NCI-H524 (cell line): ENCODE data around the gene CD207.
"Not testable (repeated sequence)": the region's sequence is repeated elsewhere in the genome, so short reads cannot be mapped to it uniquely, and the experiment has no call there.

Experiments
- DNase-seq, 2 experiments: peaks; one replicate each; lab custom pipeline; 2025; lab: John Stamatoyannopoulos, UW

Gene CD207

DNA sequence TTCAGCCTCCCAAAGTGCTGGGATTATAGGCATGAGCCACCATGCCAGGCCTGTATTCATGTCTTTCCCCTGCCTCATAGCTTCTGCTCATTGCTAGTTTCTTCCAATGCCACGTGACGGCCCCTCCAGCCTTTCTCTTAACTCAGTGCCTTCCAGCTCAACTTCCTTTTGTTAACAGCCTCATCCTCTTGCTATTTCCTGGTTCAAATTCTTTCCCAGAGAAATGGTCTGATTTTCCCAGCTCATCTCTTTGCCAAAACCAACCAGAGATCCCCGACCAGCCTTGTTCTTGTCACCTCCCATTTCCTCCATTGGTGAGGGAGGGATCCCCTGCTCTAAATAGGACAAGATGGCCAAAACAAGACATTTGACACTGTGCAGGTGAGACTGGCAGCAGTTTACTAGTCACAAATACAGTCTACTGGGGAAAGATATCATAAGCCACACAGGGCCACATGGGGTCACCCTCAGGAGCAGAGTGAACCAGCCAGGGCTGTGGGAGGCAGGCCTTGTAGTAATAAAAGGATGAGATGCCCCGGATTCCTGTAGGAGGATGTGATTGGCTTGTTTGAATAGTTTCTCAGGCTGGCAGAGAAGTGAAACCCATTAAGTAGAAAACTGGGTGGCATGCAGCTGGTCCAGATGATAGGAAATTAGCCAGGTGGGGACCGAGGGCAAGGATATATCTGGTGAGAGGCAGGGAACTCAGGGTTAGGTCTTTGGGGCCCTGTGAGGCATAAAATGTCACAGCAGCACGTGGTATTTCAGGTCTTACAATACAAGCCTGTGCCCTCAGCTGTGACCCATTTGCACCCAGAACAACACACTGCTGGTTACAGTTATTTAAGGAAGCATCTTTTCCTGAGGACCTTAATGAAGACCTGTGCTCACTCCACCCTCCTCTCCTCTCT is 6.4 kb downstream of the CD207 start:
- no peak for DNase-seq

GRCh38 chr2:70828115-70828514 is 7.5 kb downstream of the CD207 start:
- no peak for DNase-seq

GRCh38 chr2:70827388-70827787 is 8.2 kb downstream of the CD207 start:
- no peak for DNase-seq

DNA sequence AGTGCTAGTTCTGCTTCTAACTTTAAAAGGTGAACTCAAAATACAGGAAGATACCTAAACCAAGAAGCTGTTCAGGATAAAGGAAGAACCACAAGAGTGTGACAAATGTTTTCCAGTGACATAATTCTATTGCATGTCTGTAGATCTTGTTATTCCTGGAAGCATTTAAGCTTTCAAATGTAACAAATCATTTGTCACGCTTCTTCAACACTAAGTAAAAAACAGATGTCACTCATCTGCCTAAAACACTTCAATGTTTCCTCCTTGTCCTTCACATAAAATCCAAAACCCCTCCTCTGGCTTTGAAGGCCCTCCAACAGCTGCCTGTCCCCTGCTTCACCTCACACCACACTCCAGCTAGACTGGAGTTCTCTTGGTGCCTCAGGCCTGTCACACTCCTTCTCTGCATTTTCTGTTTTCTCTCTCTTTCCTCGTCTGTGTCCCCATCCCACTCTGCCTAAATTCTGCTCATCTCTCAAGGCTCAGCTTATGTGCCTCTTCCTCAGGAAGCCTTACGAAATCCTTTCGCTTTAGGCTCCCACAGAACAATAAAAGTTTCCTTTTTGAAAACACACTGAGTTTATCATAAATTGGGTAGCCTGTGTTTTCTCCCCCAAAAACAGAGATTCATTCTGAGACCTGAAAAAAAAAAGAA is 8.8 kb downstream of the CD207 start:
- DNase-seq: no peak

DNA sequence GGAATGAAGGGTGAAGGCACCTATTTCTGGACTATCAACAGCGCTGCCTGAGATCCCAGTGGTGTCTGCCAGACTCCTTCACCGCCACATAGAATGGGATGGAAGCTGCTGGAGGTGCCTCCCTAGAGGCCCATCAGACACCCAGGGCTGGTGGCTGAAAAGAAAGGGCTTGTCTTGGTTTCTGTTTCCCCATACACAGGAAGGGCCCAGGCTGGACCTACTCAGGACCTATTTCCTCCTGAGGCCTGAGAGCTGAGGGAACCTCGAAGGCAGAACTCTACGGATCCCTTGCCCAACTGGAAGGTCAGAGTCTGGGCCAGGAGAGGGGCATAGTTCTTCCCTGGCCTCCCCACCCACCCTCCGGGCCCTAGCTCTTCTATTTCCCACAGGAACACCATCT is 12.4 kb downstream of the CD207 start:
- no peak for DNase-seq

DNA sequence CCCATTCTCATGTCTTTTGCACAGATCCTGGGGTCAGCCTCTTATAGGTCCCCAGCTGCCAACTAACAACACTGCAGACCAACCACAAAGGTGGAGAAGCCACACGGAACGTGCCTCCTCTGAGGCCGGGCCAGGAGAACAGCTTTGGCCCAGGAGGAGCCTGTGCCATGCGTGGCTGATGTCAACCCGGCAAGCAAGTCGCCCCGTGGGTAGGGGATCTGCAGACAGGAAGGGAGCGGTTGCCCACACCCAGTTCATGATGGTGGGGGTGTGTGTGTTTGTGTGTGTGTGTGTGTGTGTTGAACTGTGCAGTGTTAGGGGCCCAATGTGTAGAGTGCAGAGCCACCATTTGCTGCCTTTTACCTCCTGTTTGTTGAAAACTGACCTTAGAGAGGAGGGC is 12.8 kb downstream of the CD207 start:
- no peak for DNase-seq

DNA sequence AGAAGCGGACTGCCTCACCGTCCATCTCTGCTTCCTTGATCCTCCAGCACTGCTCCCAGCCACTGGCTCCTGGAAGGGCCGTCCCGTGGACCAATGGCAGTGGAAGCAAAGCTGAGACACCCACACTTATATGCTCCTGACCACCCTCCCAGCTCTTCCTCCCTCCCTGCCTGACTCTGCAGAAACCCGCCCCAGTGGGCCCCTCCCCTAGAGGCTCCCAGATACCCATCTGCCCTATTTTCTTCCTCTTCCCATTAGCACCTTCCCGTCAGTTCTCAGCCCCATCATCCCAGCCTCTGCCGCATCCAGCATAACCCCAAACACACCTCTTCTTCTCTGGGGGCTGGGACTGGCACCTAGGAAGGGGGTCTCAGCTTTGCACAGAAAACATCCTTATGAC is 15.1 kb downstream of the CD207 start, which contains the start of gene CLEC4F:
Gene CLEC4F (minus strand): TSS at position 101 of the 400 bp plus-strand sequence. CDS start 76 bp downstream, at position 25.
- no peak for DNase-seq

GRCh38 chr2:70817284-70817954 is 18.2 kb downstream of the CD207 start:
- DNase-seq: no peak

GRCh38 chr2:70816726-70817125 is 18.9 kb downstream of the CD207 start:
- DNase-seq: no peak

- peak; percentile 71 to 85 for DNase-seq
Measured at GRCh38 chr2:70808983-70809958, 26.3 kb downstream of the CD207 start.

GRCh38 chr2:70807828-70808118 is 27.8 kb downstream of the CD207 start:
- DNase-seq: no peak

- peak; percentile 19 to 49 for DNase-seq
Measured at GRCh38 chr2:70807102-70807827, 28.4 kb downstream of the CD207 start.

GRCh38 chr2:70806620-70807019 is 29.0 kb downstream of the CD207 start:
- DNase-seq: no peak

DNA sequence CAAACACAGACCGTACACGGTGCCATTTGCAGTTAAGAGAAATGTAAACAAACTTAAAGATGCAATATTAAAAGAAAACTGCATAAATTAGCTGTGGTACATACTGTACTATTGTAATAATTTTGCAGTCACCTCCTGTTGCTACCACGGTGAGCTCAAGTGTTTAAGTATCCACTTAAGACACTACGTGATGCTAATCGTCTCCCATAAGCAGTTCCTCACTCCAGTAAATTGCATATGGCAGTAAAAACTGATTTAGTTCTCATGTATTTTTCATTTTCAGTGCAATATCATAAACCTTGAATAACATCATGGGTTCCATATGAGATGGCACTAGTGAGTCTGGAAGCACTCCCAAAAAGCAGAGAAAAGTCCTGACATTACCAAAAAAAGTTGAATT is 29.6 kb downstream of the CD207 start:
- DNase-seq: peak; percentile 71 to 84

GRCh38 chr2:70801607-70802263 is 33.9 kb downstream of the CD207 start:
- no peak for DNase-seq

- DNase-seq: no peak
Measured at GRCh38 chr2:70799706-70800105, 35.9 kb downstream of the CD207 start.

GRCh38 chr2:70797996-70798395 is 37.6 kb downstream of the CD207 start:
- not testable (repeated sequence) for DNase-seq

DNA sequence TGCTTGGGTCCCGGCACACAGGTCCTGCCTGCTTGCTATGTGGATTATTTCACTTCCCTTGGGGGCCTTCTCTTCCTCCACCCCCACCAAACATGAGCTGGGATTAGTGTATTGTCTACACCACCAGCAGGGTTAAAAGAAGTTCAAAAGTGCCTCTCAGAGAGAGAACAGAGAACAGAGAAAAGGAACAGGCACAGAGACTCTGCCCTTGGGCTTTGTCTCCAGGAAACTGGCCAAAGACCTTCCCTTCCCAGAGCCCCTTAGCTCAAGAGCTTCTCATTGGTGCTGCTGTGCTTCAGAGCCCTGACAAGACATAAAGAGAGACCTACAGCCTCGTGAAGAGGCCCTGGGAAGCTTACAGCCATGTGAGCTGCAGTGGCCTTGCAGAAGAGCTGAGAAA is 38.1 kb downstream of the CD207 start:
- no peak for DNase-seq

DNA sequence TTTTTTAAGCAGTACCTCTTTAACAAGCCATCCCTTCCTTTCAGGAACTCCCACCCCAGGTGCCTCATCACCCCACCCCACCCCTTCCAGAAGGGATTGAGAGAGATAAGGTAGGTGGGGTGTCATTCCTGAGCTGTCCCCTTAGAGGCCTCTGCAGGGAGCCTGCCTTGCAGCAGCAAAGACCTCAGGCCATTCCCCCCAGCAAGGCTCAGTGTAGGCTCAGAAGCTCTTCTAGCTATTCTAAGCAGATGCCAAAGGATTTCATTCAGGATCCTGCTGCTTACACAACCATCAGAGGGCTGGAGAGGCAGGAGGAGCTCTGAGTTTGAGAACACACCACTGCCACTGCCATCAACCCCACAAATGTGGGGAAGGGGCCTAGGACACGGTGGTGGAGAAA is 39.4 kb downstream of the CD207 start:
- no peak for DNase-seq
